Calu3 (cell line): ENCODE measurements around the gene MAPK4. TPM values are rescaled to one million over a fixed set of nuclear protein-coding genes. Genes with fewer than 3 reads are reported as not detected.

ENCODE experiments used
- BruUV-seq: library from RNA; stranded (reverse); fragments of 400-500 nt; replicated peaks from 2 replicates; lab custom pipeline; 2021; lab: Mats Ljungman, UMichigan
- CTCF ChIA-PET: fragments of 300-600 bp; sonication (Branson Sonifier 250); formaldehyde crosslinking; loops from one replicate; lab custom pipeline; 2022; ENCODE audit warnings: antibody characterized with exemption; lab: Charles Lee
- DNase-seq: peaks from one replicate; pipeline ENCODE4 v3.0.0; 2022
- H3K27ac Mint-ChIP-seq: one replicate; pipeline ENCODE4 v1.8.0; 2022; ENCODE audit warnings: mixed read lengths; ENCODE audit not compliant: unreplicated experiment
- H3K27me3 Mint-ChIP-seq: one replicate; pipeline ENCODE4 v1.8.0; 2022; ENCODE audit warnings: mixed read lengths; ENCODE audit not compliant: unreplicated experiment
- H3K36me3 Mint-ChIP-seq: one replicate; pipeline ENCODE4 v1.8.0; 2022; ENCODE audit warnings: mild to moderate bottlenecking, moderate library complexity, mixed read lengths; ENCODE audit not compliant: insufficient read depth, unreplicated experiment
- H3K4me1 Mint-ChIP-seq: one replicate; pipeline ENCODE4 v1.8.0; 2022; ENCODE audit warnings: mild to moderate bottlenecking, low read depth, mixed read lengths; ENCODE audit not compliant: unreplicated experiment
- H3K4me3 Mint-ChIP-seq: one replicate; pipeline ENCODE4 v1.8.0; 2022; ENCODE audit warnings: mild to moderate bottlenecking, low read depth, moderate library complexity, mixed read lengths; ENCODE audit not compliant: unreplicated experiment
- H3K9me3 Mint-ChIP-seq: one replicate; pipeline ENCODE4 v1.8.0; 2022; ENCODE audit warnings: low read depth, mixed read lengths; ENCODE audit not compliant: unreplicated experiment
- CTCF ChIP-seq: fragments of 200-600 bp; IDR thresholded peaks from one replicate; pipeline ENCODE4 v1.8.0; 2022; ENCODE audit warnings: antibody characterized with exemption; ENCODE audit not compliant: unreplicated experiment
- intact Hi-C: fragments of 100-400 bp; cut with micrococcal nuclease; formaldehyde crosslinking; loops from one replicate; pipeline ENCODE4 v1.10.0; 2022; ENCODE audit not compliant: unreplicated experiment
- total RNA-seq: library from RNA; stranded (reverse); gene quantifications from 2 replicates; pipeline ENCODE4 v1.2.3, GENCODE V29; 2022

Gene MAPK4
- total RNA-seq, 1 experiment from 2014 or later, result not detected

GRCh38 chr18:50724751-50725151 lies 164.9 kb downstream of the MAPK4 start:
- no TSS peak for BruUV-seq
- CTCF ChIA-PET, result no interaction called here
- no peaks in the 10 kb centered on the region for H3K4me1 Mint-ChIP-seq

GRCh38 chr18:50726960-50727589 lies 167.2 kb downstream of the MAPK4 start:
- H3K27ac Mint-ChIP-seq, result no peak overlapping the region
- H3K36me3 Mint-ChIP-seq, result no peaks in the 10 kb centered on the region
- CTCF ChIA-PET, result interaction anchor here (1.0 kb wide), 1 partner anchor 15 kb away, joined by 3 read pairs; no protein-coding TSS in a partner anchor

More at GRCh38 chr18:50724751-50725151, 164.9 kb downstream of the MAPK4 start:
- intact Hi-C loops, result no loop called here
- no peaks in the 10 kb centered on the region for H3K36me3 Mint-ChIP-seq
- H3K4me3 Mint-ChIP-seq, result no peak overlapping the region
- H3K9me3 Mint-ChIP-seq, result no peaks in the 10 kb centered on the region
- TF ChIP-seq CTCF, result no peak
- no peak for DNase-seq
- H3K27me3 Mint-ChIP-seq, result peaks cover 83% of the 10 kb centered on the region
- no peak overlapping the region for H3K27ac Mint-ChIP-seq

GRCh38 chr18:50727721-50728471 lies 168.0 kb downstream of the MAPK4 start:
- CTCF ChIA-PET, result no interaction called here
- no peak overlapping the region for H3K4me3 Mint-ChIP-seq
- H3K36me3 Mint-ChIP-seq, result no peaks in the 10 kb centered on the region
- no peak overlapping the region for H3K27ac Mint-ChIP-seq
- H3K4me1 Mint-ChIP-seq, result no peaks in the 10 kb centered on the region
- no peaks in the 10 kb centered on the region for H3K9me3 Mint-ChIP-seq
- H3K27me3 Mint-ChIP-seq, result peaks cover 81% of the 10 kb centered on the region
- DNase-seq, result no peak
- TF ChIP-seq CTCF, result no peak
- intact Hi-C loops, result no loop called here
- no TSS peak for BruUV-seq

More at GRCh38 chr18:50726960-50727589, 167.2 kb downstream of the MAPK4 start:
- intact Hi-C loops, result no loop called here
- DNase-seq, result no peak
- H3K9me3 Mint-ChIP-seq, result no peaks in the 10 kb centered on the region
- peaks cover 81% of the 10 kb centered on the region for H3K27me3 Mint-ChIP-seq
- TF ChIP-seq CTCF, result no peak
- BruUV-seq, result no TSS peak
- no peak overlapping the region for H3K4me3 Mint-ChIP-seq
- H3K4me1 Mint-ChIP-seq, result no peaks in the 10 kb centered on the region

GRCh38 chr18:50729376-50729775 lies 169.5 kb downstream of the MAPK4 start:
- Mint-ChIP-seq H3K27ac (no peak overlapping the region), H3K36me3 (no peaks in the 10 kb centered on the region), H3K27me3 (peaks cover 86% of the 10 kb centered on the region), H3K4me1 (no peaks in the 10 kb centered on the region), H3K9me3 (no peaks in the 10 kb centered on the region), H3K4me3 (no peak overlapping the region)
- intact Hi-C loops, result no loop called here
- no TSS peak for BruUV-seq
- TF ChIP-seq CTCF, result no peak
- CTCF ChIA-PET, result no interaction called here
- DNase-seq, result no peak
